VCaP (cell line): ENCODE measurements around the gene CCDC136.

Source experiments
- H3K27ac ChIP-seq: fragments of 450-650 bp; 2 replicates; pipeline ENCODE4 v1.5.1; 2017
- CTCF ChIP-seq: fragments of 450-650 bp; conservative IDR thresholded peaks from 2 replicates; pipeline ENCODE4 v1.5.1; 2017; ENCODE audit warnings: mild to moderate bottlenecking, moderate library complexity

The CCDC136 gene

GRCh38 chr7:128805225-128805624 is 13.5 kb downstream of the CCDC136 start:
- no peak for TF ChIP-seq CTCF
- H3K27ac ChIP-seq, result no peak overlapping the region

- TF ChIP-seq CTCF, result no peak
Observed at GRCh38 chr7:128807191-128807590, 15.4 kb downstream of the CCDC136 start.

GRCh38 chr7:128809363-128809762 is 17.6 kb downstream of the CCDC136 start:
- H3K27ac ChIP-seq, result no peak overlapping the region
- TF ChIP-seq CTCF, result no peak

More at GRCh38 chr7:128807191-128807590, 15.4 kb downstream of the CCDC136 start:
- no peak overlapping the region for H3K27ac ChIP-seq

GRCh38 chr7:128810473-128810872 is 18.7 kb downstream of the CCDC136 start:
- H3K27ac ChIP-seq, result no peak overlapping the region
- no peak for TF ChIP-seq CTCF

- no peak for TF ChIP-seq CTCF
- H3K27ac ChIP-seq, result no peak overlapping the region
Observed at GRCh38 chr7:128810997-128811396, 19.2 kb downstream of the CCDC136 start.

GRCh38 chr7:128811631-128812430 is 20.1 kb downstream of the CCDC136 start:
- TF ChIP-seq CTCF, result no peak

GRCh38 chr7:128812514-128813168 is 20.9 kb downstream of the CCDC136 start:
- no peak for TF ChIP-seq CTCF
- no peak overlapping the region for H3K27ac ChIP-seq

More at GRCh38 chr7:128811631-128812430, 20.1 kb downstream of the CCDC136 start:
- H3K27ac ChIP-seq, result no peak overlapping the region
